GM18867 (cell line): ENCODE data around the gene EIF4G3.
"Not testable (repeated sequence)": the region's sequence is repeated elsewhere in the genome, so short reads cannot be mapped to it uniquely, and the experiment has no call there.

Experiments
- ATAC-seq: cut with Tn5 transposase; IDR thresholded peaks from one replicate; pipeline ENCODE4 v1.9.1; 2021; ENCODE audit warnings: mild to moderate bottlenecking, moderate library complexity; ENCODE audit not compliant: unreplicated experiment

EIF4G3 gene

GRCh38 chr1:21037091-21037490 lies 139.6 kb downstream of the EIF4G3 start:
- no peak for ATAC-seq

GRCh38 chr1:21035794-21036193 lies 140.9 kb downstream of the EIF4G3 start:
- ATAC-seq, result no peak

GRCh38 chr1:21034725-21035628 lies 141.7 kb downstream of the EIF4G3 start:
- no peak for ATAC-seq

GRCh38 chr1:21032741-21033140 lies 144.0 kb downstream of the EIF4G3 start:
- no peak for ATAC-seq

- no peak for ATAC-seq
These were observed 146.5 kb downstream of the EIF4G3 start for GRCh38 chr1:21030181-21030580.

- ATAC-seq, result no peak
These were observed 148.1 kb downstream of the EIF4G3 start for GRCh38 chr1:21028520-21029145.

GRCh38 chr1:21027805-21028204 lies 148.9 kb downstream of the EIF4G3 start:
- no peak for ATAC-seq

- ATAC-seq, result no peak
These were observed 151.8 kb downstream of the EIF4G3 start for GRCh38 chr1:21024918-21025317.

GRCh38 chr1:21024136-21024896 lies 152.4 kb downstream of the EIF4G3 start:
- not testable (repeated sequence) for ATAC-seq

- peak; percentile 85 for ATAC-seq
These were observed 154.2 kb downstream of the EIF4G3 start for GRCh38 chr1:21022279-21023040.

- no peak for ATAC-seq
These were observed 155.4 kb downstream of the EIF4G3 start for GRCh38 chr1:21021311-21021710.

- no peak for ATAC-seq
These were observed 156.5 kb downstream of the EIF4G3 start for GRCh38 chr1:21020151-21020550.

- no peak for ATAC-seq
These were observed 158.0 kb downstream of the EIF4G3 start for GRCh38 chr1:21018673-21019072.

GRCh38 chr1:21013510-21013909 lies 163.2 kb downstream of the EIF4G3 start:
- ATAC-seq, result no peak

- ATAC-seq, result no peak
These were observed 163.8 kb downstream of the EIF4G3 start for GRCh38 chr1:21012937-21013336.

GRCh38 chr1:21007876-21008275 lies 168.8 kb downstream of the EIF4G3 start:
- no peak for ATAC-seq

- ATAC-seq, result no peak
These were observed 171.0 kb downstream of the EIF4G3 start for GRCh38 chr1:21005466-21006239.

- no peak for ATAC-seq
These were observed 173.2 kb downstream of the EIF4G3 start for GRCh38 chr1:21003281-21004045.

GRCh38 chr1:21001042-21001441 lies 175.7 kb downstream of the EIF4G3 start:
- ATAC-seq, result no peak
